ENCODE measurements around the gene EFEMP1. TPM values are rescaled to one million over a fixed set of nuclear protein-coding genes. Genes with fewer than 3 reads are reported as not detected.

The EFEMP1 gene
- 2.3 TPM for total RNA-seq (ENCODE audit: unreplicated experiment)
- long read RNA-seq, partial matches to known transcripts: 1 of 1 reads
- long read RNA-seq, other reads (novel, unspliced or antisense): 0 of 1 reads

- Mint-ChIP-seq H3K9me3 (ENCODE audit: unreplicated experiment) (no peaks in the 10 kb centered on the region), H3K27ac (ENCODE audit: unreplicated experiment) (peak within 1 kb of the TSS; percentile 26)
These were observed at the start of gene EFEMP1 for GRCh38 chr2:55923091-55923981. Gene EFEMP1, minus strand, starts transcription at chr2:55923782. Its CDS starts 1,342 bp downstream, at chr2:55922440.

GRCh38 chr2:55970500-55970899 is 46.9 kb upstream of the EFEMP1 start:
- TF ChIP-seq CTCF (IDR thresholded peaks at IDR 0.05; ENCODE audit: unreplicated experiment): no peak
- no peaks in the 10 kb centered on the region for H3K36me3 Mint-ChIP-seq (ENCODE audit: low read depth, unreplicated experiment)
- no peaks in the 10 kb centered on the region for H3K27me3 Mint-ChIP-seq (ENCODE audit: unreplicated experiment)
- H3K9me3 Mint-ChIP-seq (ENCODE audit: unreplicated experiment): no peaks in the 10 kb centered on the region
- H3K4me1 Mint-ChIP-seq (ENCODE audit: unreplicated experiment): peaks cover 10% of the 10 kb centered on the region
- DNase-seq (ENCODE audit: low spot score): no peak
- no peak overlapping the region for H3K27ac Mint-ChIP-seq (ENCODE audit: unreplicated experiment)
- no peak overlapping the region for H3K4me3 Mint-ChIP-seq (ENCODE audit: unreplicated experiment)

More at GRCh38 chr2:55923091-55923981, at the start of gene EFEMP1:
- no peak for TF ChIP-seq CTCF (IDR thresholded peaks at IDR 0.05; ENCODE audit: unreplicated experiment)
- no peaks in the 10 kb centered on the region for H3K36me3 Mint-ChIP-seq (ENCODE audit: low read depth, unreplicated experiment)
- peak; percentile 57 for DNase-seq (ENCODE audit: low spot score)
- peak within 1 kb of the TSS; percentile 92 for H3K4me3 Mint-ChIP-seq (ENCODE audit: unreplicated experiment)
- H3K4me1 Mint-ChIP-seq (ENCODE audit: unreplicated experiment): peaks cover 20% of the 10 kb centered on the region
- H3K27me3 Mint-ChIP-seq (ENCODE audit: unreplicated experiment): peaks cover 3% of the 10 kb centered on the region

GRCh38 chr2:55968941-55969340 is 45.4 kb upstream of the EFEMP1 start:
- no peak overlapping the region for H3K27ac Mint-ChIP-seq (ENCODE audit: unreplicated experiment)
- no peak for DNase-seq (ENCODE audit: low spot score)

GRCh38 chr2:55966401-55967118 is 43.0 kb upstream of the EFEMP1 start:
- no peaks in the 10 kb centered on the region for H3K27me3 Mint-ChIP-seq (ENCODE audit: unreplicated experiment)

More at GRCh38 chr2:55968941-55969340, 45.4 kb upstream of the EFEMP1 start:
- Mint-ChIP-seq H3K4me1 (ENCODE audit: unreplicated experiment) (peaks cover 22% of the 10 kb centered on the region), H3K36me3 (ENCODE audit: low read depth, unreplicated experiment) (no peaks in the 10 kb centered on the region), H3K9me3 (ENCODE audit: unreplicated experiment) (no peaks in the 10 kb centered on the region), H3K27me3 (ENCODE audit: unreplicated experiment) (no peaks in the 10 kb centered on the region), H3K4me3 (ENCODE audit: unreplicated experiment) (no peak overlapping the region)
- TF ChIP-seq CTCF (IDR thresholded peaks at IDR 0.05; ENCODE audit: unreplicated experiment): no peak

More at GRCh38 chr2:55966401-55967118, 43.0 kb upstream of the EFEMP1 start:
- no peak for DNase-seq (ENCODE audit: low spot score)
- Mint-ChIP-seq H3K4me3 (ENCODE audit: unreplicated experiment) (no peak overlapping the region), H3K27ac (ENCODE audit: unreplicated experiment) (peak overlapping the region; percentile 84), H3K9me3 (ENCODE audit: unreplicated experiment) (no peaks in the 10 kb centered on the region), H3K4me1 (ENCODE audit: unreplicated experiment) (peaks cover 23% of the 10 kb centered on the region), H3K36me3 (ENCODE audit: low read depth, unreplicated experiment) (no peaks in the 10 kb centered on the region)
- no peak for TF ChIP-seq CTCF (IDR thresholded peaks at IDR 0.05; ENCODE audit: unreplicated experiment)

Data from endothelial cell (in vitro differentiated cells).